Mesendoderm (in vitro differentiated cells): ENCODE measurements around the gene POLQ.

ENCODE experiments used
- DNase-seq: peaks from one replicate; pipeline ENCODE4 v3.0.0; 2013
- H2AK5ac ChIP-seq: 2 replicates; pipeline ENCODE4 v1.6.1; 2013; ENCODE audit warnings: low read length, inconsistent platforms
- H2BK120ac ChIP-seq: 2 replicates; pipeline ENCODE4 v1.6.1; 2013; ENCODE audit warnings: low read depth, mild to moderate bottlenecking, low read length, moderate library complexity, mixed read lengths
- H2BK15ac ChIP-seq: replicated peaks from 2 replicates; pipeline ENCODE4 v1.6.1; 2013; ENCODE audit warnings: low read depth, mild to moderate bottlenecking, moderate library complexity
- H2BK5ac ChIP-seq: 2 replicates; pipeline ENCODE4 v1.6.1; 2013; ENCODE audit warnings: low read length, inconsistent platforms
- H3K18ac ChIP-seq: 2 replicates; pipeline ENCODE4 v1.6.1; 2013; ENCODE audit warnings: mild to moderate bottlenecking, low read length, mixed read lengths
- H3K23ac ChIP-seq: one replicate; pipeline ENCODE4 v1.6.1; 2013; ENCODE audit warnings: low read length
- H3K27ac ChIP-seq: 2 replicates; pipeline ENCODE4 v1.5.1; 2013; ENCODE audit warnings: low read depth, mild to moderate bottlenecking, inconsistent platforms, low read length, moderate library complexity
- H3K27me3 ChIP-seq: 2 replicates; pipeline ENCODE4 v1.6.1; 2013; ENCODE audit warnings: low read length, control low read depth, mild to moderate bottlenecking, inconsistent platforms; ENCODE audit not compliant: insufficient read depth, poor library complexity
- H3K36me3 ChIP-seq: 2 replicates; pipeline ENCODE4 v1.6.1; 2013; ENCODE audit warnings: low read length, inconsistent platforms; ENCODE audit not compliant: control insufficient read depth, insufficient read depth
- H3K4ac ChIP-seq: one replicate; pipeline ENCODE4 v1.6.1; 2013; ENCODE audit warnings: low read depth, mild to moderate bottlenecking, low read length, moderate library complexity
- H3K4me1 ChIP-seq: 2 replicates; pipeline ENCODE4 v1.6.1; 2013; ENCODE audit warnings: low read depth, low read length, inconsistent platforms; ENCODE audit not compliant: control insufficient read depth
- H3K4me2 ChIP-seq: 2 replicates; pipeline ENCODE4 v1.6.1; 2013; ENCODE audit warnings: low read length
- H3K4me3 ChIP-seq: 2 replicates; pipeline ENCODE4 v1.5.1; 2013; ENCODE audit warnings: mild to moderate bottlenecking, low read length
- H3K56ac ChIP-seq: one replicate; pipeline ENCODE4 v1.6.1; 2013; ENCODE audit warnings: low read length
- H3K79me1 ChIP-seq: 2 replicates; pipeline ENCODE4 v1.6.1; 2013; ENCODE audit warnings: low read length, inconsistent platforms
- H3K79me2 ChIP-seq: 2 replicates; pipeline ENCODE4 v1.6.1; 2013; ENCODE audit warnings: mild to moderate bottlenecking, low read length; ENCODE audit not compliant: control insufficient read depth, insufficient read depth
- H3K9ac ChIP-seq: 2 replicates; pipeline ENCODE4 v1.6.1; 2013; ENCODE audit warnings: low read length, inconsistent platforms
- H4K5ac ChIP-seq: one replicate; pipeline ENCODE4 v1.6.1; 2013; ENCODE audit warnings: low read length
- H4K8ac ChIP-seq: one replicate; pipeline ENCODE4 v1.6.1; 2013; ENCODE audit warnings: low read depth, mild to moderate bottlenecking, control low read depth, low read length, moderate library complexity
- WGBS: extraction: QIAGEN DNeasy Blood & Tissue Kit; methylation state at CpG from one replicate; pipeline ENCODE4 v1.1.7; 2013; ENCODE audit warnings: low lambda C conversion rate, missing lambda C conversion rate; ENCODE audit not compliant: insufficient coverage; ENCODE audit errors: extremely low coverage; 5-methylcytosine and 5-hydroxymethylcytosine counted together

The POLQ gene

DNA sequence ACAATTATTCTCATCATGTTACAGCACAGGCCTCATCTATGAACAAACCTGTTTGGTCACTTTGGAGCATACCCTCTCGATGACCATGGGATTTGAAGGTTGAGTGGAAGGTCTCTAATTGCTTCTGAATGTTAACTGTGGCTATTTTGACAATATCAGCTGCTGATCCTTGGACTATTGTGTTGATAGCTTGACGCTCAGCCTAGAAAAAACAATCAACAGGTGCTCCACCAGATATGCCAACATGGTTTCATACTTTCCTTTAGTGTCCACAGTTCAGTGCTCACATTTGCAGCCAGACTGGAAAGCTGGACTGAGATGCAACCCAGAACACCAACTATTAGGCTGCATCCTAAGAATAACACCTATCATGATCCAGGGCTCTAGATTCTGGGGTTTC lies 109.7 kb downstream of the POLQ start:
- no peak overlapping the region for H3K4me2 ChIP-seq
- no peak overlapping the region for H4K8ac ChIP-seq
- H3K79me2 ChIP-seq, result no peaks in the 10 kb centered on the region
- no peak overlapping the region for H4K5ac ChIP-seq
- H3K36me3 ChIP-seq, result peaks cover 2% of the 10 kb centered on the region
- no peak overlapping the region for H3K27ac ChIP-seq
- no peak overlapping the region for H2BK15ac ChIP-seq
- no peak overlapping the region for H2BK5ac ChIP-seq
- no peak overlapping the region for H3K4me3 ChIP-seq
- no peak overlapping the region for H3K56ac ChIP-seq
- no peak overlapping the region for H3K18ac ChIP-seq
- H3K4me1 ChIP-seq, result no peaks in the 10 kb centered on the region
- H3K9ac ChIP-seq, result no peak overlapping the region
- H3K23ac ChIP-seq, result no peak overlapping the region
- no peak for DNase-seq
- WGBS, result no CpG with 5 or more reads among the region's 2 CpGs
- no peaks in the 10 kb centered on the region for H3K27me3 ChIP-seq
- no peak overlapping the region for H3K4ac ChIP-seq
- H3K79me1 ChIP-seq, result no peaks in the 10 kb centered on the region
- H2AK5ac ChIP-seq, result no peak overlapping the region
- no peak overlapping the region for H2BK120ac ChIP-seq

DNA sequence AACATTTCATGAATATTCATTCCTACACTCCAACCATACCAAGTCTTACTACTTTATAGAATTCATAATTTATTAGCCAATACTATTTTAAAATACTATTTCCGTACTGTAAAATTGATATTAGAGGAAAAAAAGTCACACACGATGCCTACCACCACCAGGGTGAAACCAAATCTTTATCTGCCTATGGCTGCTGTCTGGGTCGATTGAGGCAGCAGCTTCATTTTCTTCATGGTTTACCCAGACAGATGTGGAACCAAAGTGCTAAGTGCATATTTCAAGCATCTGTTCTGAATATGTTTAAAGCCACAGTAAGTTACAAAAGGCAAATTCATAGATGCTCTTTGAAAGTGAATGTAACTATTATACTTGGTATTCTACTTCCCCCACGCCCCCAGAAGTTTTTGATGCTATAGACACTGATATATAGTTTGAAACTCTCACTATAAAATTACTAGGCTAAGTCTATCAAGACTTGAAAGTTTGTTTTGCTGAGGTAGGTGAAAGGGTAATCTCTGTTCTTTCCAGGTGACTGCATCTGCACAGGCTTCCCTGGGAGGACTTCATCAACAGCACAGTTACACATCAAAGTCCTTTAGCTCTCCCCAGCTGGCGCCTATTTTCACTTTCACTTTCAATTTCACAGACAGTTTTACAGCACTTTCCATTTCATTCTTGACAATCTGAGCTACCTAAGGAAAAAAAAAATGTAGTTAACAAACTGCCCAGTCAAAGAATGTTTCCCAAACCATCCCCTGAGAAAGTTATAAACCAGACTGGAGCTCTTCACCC lies 113.9 kb downstream of the POLQ start:
- Histone ChIP-seq H3K23ac (no peak overlapping the region), H3K79me1 (no peaks in the 10 kb centered on the region), H2BK120ac (no peak overlapping the region), H3K36me3 (peaks cover 4% of the 10 kb centered on the region), H3K27ac (no peak overlapping the region), H3K27me3 (no peaks in the 10 kb centered on the region), H3K4me3 (no peak overlapping the region), H3K18ac (no peak overlapping the region), H3K4ac (no peak overlapping the region), H4K8ac (no peak overlapping the region), H3K79me2 (no peaks in the 10 kb centered on the region), H3K4me2 (no peak overlapping the region), H2BK15ac (no peak overlapping the region), H3K9ac (no peak overlapping the region), H2BK5ac (no peak overlapping the region), H3K4me1 (no peaks in the 10 kb centered on the region), H4K5ac (no peak overlapping the region), H3K56ac (no peak overlapping the region), H2AK5ac (no peak overlapping the region)
- peak; percentile 3 for DNase-seq
- 100% methylated on average over 1 of the region's 5 CpGs for WGBS

DNA sequence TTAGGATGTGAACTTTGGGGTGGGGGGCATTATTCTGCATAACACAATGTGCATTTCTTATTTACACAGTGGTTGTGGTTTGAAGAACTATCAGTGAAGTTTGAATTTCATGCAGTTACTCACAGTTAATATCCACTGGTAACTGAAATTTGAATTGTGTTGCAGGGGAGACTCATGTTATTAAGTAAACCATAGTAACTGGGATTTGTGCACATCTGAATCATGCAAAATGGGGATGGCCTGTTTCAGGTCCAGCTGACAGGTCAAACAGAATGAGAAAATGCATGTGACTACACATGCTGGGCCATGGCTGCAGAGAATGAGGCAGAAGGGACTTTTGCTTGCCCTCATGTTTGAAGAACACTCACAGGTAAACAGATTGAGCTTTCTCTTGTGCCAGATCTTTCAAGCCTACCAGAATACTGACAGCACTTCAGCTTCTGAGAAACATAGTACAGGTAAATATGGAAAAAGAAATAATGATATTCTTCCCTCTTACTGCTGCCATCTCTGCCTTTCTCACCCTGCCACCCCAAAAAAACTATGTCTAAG lies 115.0 kb downstream of the POLQ start:
- no peak overlapping the region for H3K4ac ChIP-seq
- H3K27me3 ChIP-seq, result no peaks in the 10 kb centered on the region
- H3K23ac ChIP-seq, result no peak overlapping the region
- no peaks in the 10 kb centered on the region for H3K79me1 ChIP-seq
- H3K4me1 ChIP-seq, result no peaks in the 10 kb centered on the region
- H3K18ac ChIP-seq, result no peak overlapping the region
- no peak for DNase-seq
- H3K4me2 ChIP-seq, result no peak overlapping the region
- H2BK5ac ChIP-seq, result no peak overlapping the region
- no peak overlapping the region for H3K27ac ChIP-seq
- H2BK15ac ChIP-seq, result no peak overlapping the region
- no peaks in the 10 kb centered on the region for H3K79me2 ChIP-seq
- no peak overlapping the region for H4K5ac ChIP-seq
- H3K36me3 ChIP-seq, result peaks cover 2% of the 10 kb centered on the region
- H2AK5ac ChIP-seq, result no peak overlapping the region
- H3K9ac ChIP-seq, result no peak overlapping the region
- no peak overlapping the region for H3K4me3 ChIP-seq
- no peak overlapping the region for H4K8ac ChIP-seq
- H2BK120ac ChIP-seq, result no peak overlapping the region
- no peak overlapping the region for H3K56ac ChIP-seq

DNA sequence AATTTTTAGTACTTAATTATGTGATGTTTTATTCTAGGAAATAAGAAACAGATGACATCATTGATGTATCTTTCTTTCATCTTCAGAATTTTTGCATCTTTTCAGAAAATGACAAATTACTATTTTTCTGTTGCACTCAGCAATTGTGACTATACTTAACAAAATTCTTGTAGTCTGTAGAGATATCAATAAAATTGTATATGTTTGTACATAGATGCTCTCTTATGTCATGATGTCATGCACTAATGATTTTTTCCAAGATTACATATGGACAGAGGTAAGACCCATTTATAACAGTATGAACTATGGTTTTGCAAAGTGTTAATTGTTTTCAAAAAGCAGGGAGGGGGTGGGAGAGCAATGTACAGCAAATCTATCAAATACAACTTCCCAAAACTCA lies 121.2 kb downstream of the POLQ start:
- no peaks in the 10 kb centered on the region for H3K27me3 ChIP-seq
- H3K18ac ChIP-seq, result no peak overlapping the region
- no peak overlapping the region for H3K4me3 ChIP-seq
- H4K8ac ChIP-seq, result no peak overlapping the region
- H3K23ac ChIP-seq, result no peak overlapping the region
- no peak overlapping the region for H3K4me2 ChIP-seq
- no peak overlapping the region for H3K9ac ChIP-seq
- H3K36me3 ChIP-seq, result no peaks in the 10 kb centered on the region
- no peak overlapping the region for H3K27ac ChIP-seq
- DNase-seq, result no peak
- H2BK15ac ChIP-seq, result no peak overlapping the region
- no peaks in the 10 kb centered on the region for H3K79me1 ChIP-seq
- H3K4me1 ChIP-seq, result no peaks in the 10 kb centered on the region
- H2BK120ac ChIP-seq, result no peak overlapping the region
- no peak overlapping the region for H2AK5ac ChIP-seq
- no peak overlapping the region for H3K4ac ChIP-seq
- H2BK5ac ChIP-seq, result no peak overlapping the region
- no peaks in the 10 kb centered on the region for H3K79me2 ChIP-seq
- H3K56ac ChIP-seq, result no peak overlapping the region
- H4K5ac ChIP-seq, result no peak overlapping the region

DNA sequence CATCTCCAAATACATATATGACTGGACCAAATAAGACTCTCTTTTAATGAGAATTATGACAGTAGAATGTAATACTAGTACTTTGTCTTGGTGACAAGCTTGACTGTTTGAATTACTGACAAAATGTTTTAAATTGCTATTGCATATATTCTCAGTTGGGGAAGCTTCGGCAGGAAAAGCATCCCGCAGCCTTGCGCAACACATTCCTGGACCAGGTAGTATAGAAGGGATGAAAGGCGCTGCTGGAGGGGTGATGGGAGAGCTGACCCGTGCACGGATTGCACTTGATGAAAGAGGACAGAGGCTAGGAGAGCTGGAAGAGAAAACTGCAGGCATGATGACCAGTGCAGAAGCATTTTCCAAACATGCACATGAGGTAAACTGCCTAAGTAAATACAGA lies 127.6 kb downstream of the POLQ start:
- Histone ChIP-seq H2BK5ac (no peak overlapping the region), H3K9ac (no peak overlapping the region)

DNA sequence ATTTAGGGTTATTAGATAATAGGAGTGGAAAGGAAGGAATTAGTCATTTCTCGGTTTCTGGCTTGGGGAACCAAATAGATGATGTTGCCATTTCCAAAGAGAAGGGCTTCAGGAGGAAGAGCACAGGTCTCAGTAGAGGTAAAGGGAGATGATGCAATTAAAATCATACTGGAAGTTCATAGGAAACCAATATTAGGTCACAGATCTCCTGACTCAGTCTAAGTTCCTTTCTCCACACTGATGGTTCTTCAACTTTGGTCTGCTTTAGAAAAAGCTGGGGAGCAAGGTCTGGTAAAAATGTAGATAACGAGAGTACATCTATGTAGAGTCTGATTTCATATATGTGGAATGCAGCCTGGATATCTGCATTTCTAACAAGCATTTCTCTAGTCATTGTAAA lies 130.9 kb downstream of the POLQ start:
- H3K4me1 ChIP-seq, result no peaks in the 10 kb centered on the region
- no peaks in the 10 kb centered on the region for H3K27me3 ChIP-seq
- no peak overlapping the region for H4K8ac ChIP-seq
- H2AK5ac ChIP-seq, result no peak overlapping the region
- no peak overlapping the region for H2BK5ac ChIP-seq
- no peak overlapping the region for H2BK15ac ChIP-seq
- H3K18ac ChIP-seq, result no peak overlapping the region
- H3K27ac ChIP-seq, result no peak overlapping the region
- H3K56ac ChIP-seq, result no peak overlapping the region
- peak; percentile 11 for DNase-seq
- no peak overlapping the region for H3K4ac ChIP-seq
- no peaks in the 10 kb centered on the region for H3K36me3 ChIP-seq
- no CpG with 5 or more reads among the region's 2 CpGs for WGBS
- no peaks in the 10 kb centered on the region for H3K79me2 ChIP-seq
- H3K23ac ChIP-seq, result no peak overlapping the region
- no peak overlapping the region for H3K9ac ChIP-seq
- H3K4me2 ChIP-seq, result no peak overlapping the region
- H4K5ac ChIP-seq, result no peak overlapping the region
- H3K79me1 ChIP-seq, result no peaks in the 10 kb centered on the region
- no peak overlapping the region for H3K4me3 ChIP-seq
- no peak overlapping the region for H2BK120ac ChIP-seq

More for the DNA sequence above, 127.6 kb downstream of the POLQ start:
- no peak overlapping the region for H4K5ac ChIP-seq
- H3K27ac ChIP-seq, result no peak overlapping the region
- H3K79me1 ChIP-seq, result no peaks in the 10 kb centered on the region
- no peaks in the 10 kb centered on the region for H3K79me2 ChIP-seq
- H2BK120ac ChIP-seq, result no peak overlapping the region
- no peak overlapping the region for H3K18ac ChIP-seq
- H3K4me3 ChIP-seq, result no peak overlapping the region
- no peak overlapping the region for H2BK15ac ChIP-seq
- H3K27me3 ChIP-seq, result no peaks in the 10 kb centered on the region
- no peaks in the 10 kb centered on the region for H3K4me1 ChIP-seq
- WGBS, result no CpG with 5 or more reads among the region's 6 CpGs
- no peak overlapping the region for H3K23ac ChIP-seq
- H3K36me3 ChIP-seq, result no peaks in the 10 kb centered on the region
- no peak overlapping the region for H3K56ac ChIP-seq
- no peak for DNase-seq
- H2AK5ac ChIP-seq, result no peak overlapping the region
- no peak overlapping the region for H4K8ac ChIP-seq
- no peak overlapping the region for H3K4me2 ChIP-seq
- no peak overlapping the region for H3K4ac ChIP-seq
